ENCODE measurements around the gene COQ8B.

The COQ8B gene

DNA sequence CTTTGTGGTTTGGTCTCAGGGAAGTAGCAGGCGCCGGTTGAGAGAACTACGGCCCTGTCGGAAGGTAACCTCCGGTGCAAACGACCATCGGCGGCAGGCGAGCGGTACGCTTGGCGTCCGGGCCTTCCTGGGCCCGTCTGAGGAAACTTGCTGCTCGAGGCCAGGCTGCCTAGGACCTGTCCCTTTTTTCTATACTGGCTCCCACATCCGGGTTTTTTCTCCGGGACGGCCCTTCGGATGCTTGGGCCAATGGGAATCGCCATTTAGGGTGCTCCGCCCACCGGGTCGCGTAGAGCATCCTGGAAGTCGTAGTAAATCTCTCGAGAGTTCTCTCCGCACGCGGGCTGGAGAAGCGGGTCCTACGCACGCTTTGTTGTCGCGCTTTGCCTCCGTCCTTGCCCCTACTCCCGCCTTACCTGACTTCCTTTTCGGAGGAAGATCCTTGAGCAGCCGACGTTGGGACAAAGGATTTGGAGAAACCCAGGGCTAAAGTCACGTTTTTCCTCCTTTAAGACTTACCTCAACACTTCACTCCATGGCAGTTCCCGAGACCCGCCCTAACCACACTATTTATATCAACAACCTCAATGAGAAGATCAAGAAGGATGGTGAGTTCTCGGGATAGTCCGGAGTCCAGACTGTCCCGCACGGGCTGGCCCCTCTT, 34.3 kb upstream of the COQ8B start, which contains the start of gene SNRPA:
Gene SNRPA, plus strand, starts transcription at position 330 of the 664 bp plus-strand sequence. Its CDS starts 206 bp downstream, at position 536.
- TF ChIP-seq POLR2A (IDR thresholded peaks at IDR 0.05; ENCODE audit: extremely low read depth, insufficient read length): peak; percentile 59
- peak; percentile 85 for TF ChIP-seq MYC (IDR thresholded peaks at IDR 0.05; ENCODE audit: low read depth, low read length)
- TF ChIP-seq, protein P1, sequence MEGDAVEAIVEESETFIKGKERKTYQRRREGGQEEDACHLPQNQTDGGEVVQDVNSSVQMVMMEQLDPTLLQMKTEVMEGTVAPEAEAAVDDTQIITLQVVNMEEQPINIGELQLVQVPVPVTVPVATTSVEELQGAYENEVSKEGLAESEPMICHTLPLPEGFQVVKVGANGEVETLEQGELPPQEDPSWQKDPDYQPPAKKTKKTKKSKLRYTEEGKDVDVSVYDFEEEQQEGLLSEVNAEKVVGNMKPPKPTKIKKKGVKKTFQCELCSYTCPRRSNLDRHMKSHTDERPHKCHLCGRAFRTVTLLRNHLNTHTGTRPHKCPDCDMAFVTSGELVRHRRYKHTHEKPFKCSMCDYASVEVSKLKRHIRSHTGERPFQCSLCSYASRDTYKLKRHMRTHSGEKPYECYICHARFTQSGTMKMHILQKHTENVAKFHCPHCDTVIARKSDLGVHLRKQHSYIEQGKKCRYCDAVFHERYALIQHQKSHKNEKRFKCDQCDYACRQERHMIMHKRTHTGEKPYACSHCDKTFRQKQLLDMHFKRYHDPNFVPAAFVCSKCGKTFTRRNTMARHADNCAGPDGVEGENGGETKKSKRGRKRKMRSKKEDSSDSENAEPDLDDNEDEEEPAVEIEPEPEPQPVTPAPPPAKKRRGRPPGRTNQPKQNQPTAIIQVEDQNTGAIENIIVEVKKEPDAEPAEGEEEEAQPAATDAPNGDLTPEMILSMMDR (IDR thresholded peaks at IDR 0.05; ENCODE audit: low read depth, low read length): no peak
- TF ChIP-seq, protein P2, sequence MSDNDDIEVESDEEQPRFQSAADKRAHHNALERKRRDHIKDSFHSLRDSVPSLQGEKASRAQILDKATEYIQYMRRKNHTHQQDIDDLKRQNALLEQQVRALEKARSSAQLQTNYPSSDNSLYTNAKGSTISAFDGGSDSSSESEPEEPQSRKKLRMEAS (IDR thresholded peaks at IDR 0.05; ENCODE audit: low read depth, low read length): peak; percentile 74
- peak within 1 kb of the TSS; percentile 88 for H3K4me3 ChIP-seq (ENCODE audit: low read depth, low read length)
- DNase-seq (ENCODE audit: low read depth): peak; percentile 94

GRCh38 chr19:40750058-40750873, 33.6 kb upstream of the COQ8B start, which contains the start of gene ACTMAP:
Gene ACTMAP (minus strand): TSS chr19:40750477. CDS start chr19:40749803, 674 bp downstream.
- DNase-seq (ENCODE audit: low read depth): peak; percentile 98
- H3K4me3 ChIP-seq (ENCODE audit: low read depth, low read length): peak within 1 kb of the TSS; percentile 88
- peak; percentile 44 for TF ChIP-seq POLR2A (IDR thresholded peaks at IDR 0.05; ENCODE audit: extremely low read depth, insufficient read length)
- TF ChIP-seq MYC (IDR thresholded peaks at IDR 0.05; ENCODE audit: low read depth, low read length): peak; percentile 86
- TF ChIP-seq, protein P1 (IDR thresholded peaks at IDR 0.05; ENCODE audit: low read depth, low read length): no peak
- TF ChIP-seq, protein P2 (IDR thresholded peaks at IDR 0.05; ENCODE audit: low read depth, low read length): peak; percentile 99

DNA sequence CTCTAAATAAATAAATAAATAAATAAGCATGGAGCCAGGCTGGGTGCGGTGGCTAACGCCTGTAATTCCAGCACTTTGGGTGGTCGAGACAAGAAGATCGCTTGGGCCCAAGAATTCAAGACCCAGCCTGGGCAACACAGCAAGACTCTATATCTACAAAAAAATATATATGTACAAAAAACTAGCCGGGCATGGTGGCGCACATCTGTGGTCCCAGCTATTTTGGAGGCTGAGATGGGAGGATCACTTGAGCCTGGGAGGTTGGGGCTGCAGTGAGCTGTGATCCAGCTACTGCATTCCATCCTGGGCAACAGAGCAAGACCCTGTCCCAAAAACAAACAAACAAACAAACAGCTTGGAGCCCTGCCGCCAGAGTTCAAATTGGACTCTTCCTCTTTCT, 30.9 kb upstream of the COQ8B start:
- TF ChIP-seq, protein P1 (IDR thresholded peaks at IDR 0.05; ENCODE audit: low read depth, low read length): no peak
- TF ChIP-seq MYC (IDR thresholded peaks at IDR 0.05; ENCODE audit: low read depth, low read length) (no peak), POLR2A (IDR thresholded peaks at IDR 0.05; ENCODE audit: extremely low read depth, insufficient read length) (no peak)
- TF ChIP-seq, protein P2 (IDR thresholded peaks at IDR 0.05; ENCODE audit: low read depth, low read length): no peak
- no peak for DNase-seq (ENCODE audit: low read depth)

DNA sequence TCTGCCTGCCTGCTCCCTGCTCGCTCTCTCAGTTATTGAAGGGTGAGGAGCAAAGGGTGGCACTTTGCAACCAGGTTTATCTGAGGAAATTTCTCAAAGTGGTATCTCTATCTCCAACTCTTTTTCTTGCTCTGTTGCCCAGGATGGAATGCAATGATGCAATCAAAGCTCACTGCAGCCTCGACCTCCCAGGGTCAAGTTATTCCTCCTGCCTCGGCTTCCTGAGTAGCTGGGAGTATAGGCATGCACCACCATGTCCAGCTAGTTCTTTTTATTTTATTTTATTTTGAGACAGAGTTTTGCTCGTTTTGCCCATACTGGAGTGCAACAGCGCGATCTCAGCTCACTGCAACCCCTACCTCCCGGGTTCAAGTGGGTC, 28.7 kb upstream of the COQ8B start:
- H3K4me3 ChIP-seq (ENCODE audit: low read depth, low read length): no peak overlapping the region
- TF ChIP-seq, protein P2 (IDR thresholded peaks at IDR 0.05; ENCODE audit: low read depth, low read length): no peak
- DNase-seq (ENCODE audit: low read depth): no peak

More for the DNA sequence above, 30.9 kb upstream of the COQ8B start:
- H3K4me3 ChIP-seq (ENCODE audit: low read depth, low read length): no peak overlapping the region

DNA sequence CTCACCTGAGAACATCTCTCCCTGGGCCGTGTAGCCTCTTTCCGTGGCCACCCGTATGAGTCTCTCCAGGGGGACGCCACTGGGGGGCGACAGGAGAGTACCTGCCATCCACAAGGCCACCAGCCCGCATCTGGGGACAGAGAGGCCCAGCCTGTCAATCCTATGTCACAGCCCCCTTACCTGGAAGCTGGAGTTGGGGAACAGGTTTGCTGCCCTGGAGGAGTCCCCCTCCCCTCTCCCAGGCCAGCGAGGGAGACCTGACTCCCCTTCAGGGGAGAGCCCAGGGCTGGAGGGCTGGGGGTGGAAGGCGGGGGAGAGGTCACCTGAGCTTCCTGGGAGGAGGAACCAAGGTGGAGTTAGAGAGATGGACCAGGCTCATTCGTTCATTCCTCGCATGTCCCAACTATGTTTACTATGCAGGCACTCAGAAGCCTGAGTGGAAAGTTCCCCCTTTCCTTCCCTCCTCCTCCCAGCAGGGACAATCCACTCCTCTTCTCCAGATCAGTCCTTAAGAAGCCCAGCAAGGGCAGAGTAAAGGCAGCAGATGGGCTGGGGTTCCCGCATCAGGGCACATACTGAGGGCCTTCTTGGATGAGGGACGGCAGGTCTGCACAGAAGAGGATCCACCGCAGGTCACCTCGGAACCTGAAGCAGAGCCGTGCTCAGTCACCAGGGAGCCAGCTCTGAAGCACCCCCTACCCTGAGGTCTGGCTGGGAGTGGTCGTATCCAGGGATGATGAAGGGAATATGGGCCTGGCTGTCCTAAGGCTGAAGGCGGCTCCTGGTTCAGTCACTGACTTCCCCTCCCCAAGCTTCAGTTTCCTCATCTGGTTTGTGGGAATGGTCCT, 28.1 kb upstream of the COQ8B start:
- H3K4me3 ChIP-seq (ENCODE audit: low read depth, low read length): no peak overlapping the region
- TF ChIP-seq, protein P1 (IDR thresholded peaks at IDR 0.05; ENCODE audit: low read depth, low read length): no peak
- TF ChIP-seq MYC (IDR thresholded peaks at IDR 0.05; ENCODE audit: low read depth, low read length) (no peak), POLR2A (IDR thresholded peaks at IDR 0.05; ENCODE audit: extremely low read depth, insufficient read length) (no peak)
- TF ChIP-seq, protein P2 (IDR thresholded peaks at IDR 0.05; ENCODE audit: low read depth, low read length): no peak
- DNase-seq (ENCODE audit: low read depth): no peak
